Measurements from ENCODE around the gene CARD11.
"Not testable (repeated sequence)": the region's sequence is repeated elsewhere in the genome, so short reads cannot be mapped to it uniquely, and the experiment has no call there.

The CARD11 gene

GRCh38 chr7:3064067-3064466 lies 20.4 kb upstream of the CARD11 start:
- no peak for DNase-seq (ENCODE audit: low read depth)

- DNase-seq (ENCODE audit: low read depth), result peak; percentile 34
Measured at GRCh38 chr7:3063016-3063753, 19.5 kb upstream of the CARD11 start.

- no peak for DNase-seq (ENCODE audit: low read depth)
Measured at GRCh38 chr7:3057066-3057420, 13.4 kb upstream of the CARD11 start.

- DNase-seq (ENCODE audit: low read depth), result no peak
Measured at GRCh38 chr7:3056234-3057065, 12.8 kb upstream of the CARD11 start.

- DNase-seq (ENCODE audit: low read depth), result no peak
Measured at GRCh38 chr7:3055626-3056025, 12.0 kb upstream of the CARD11 start.

- peak; percentile 65 for DNase-seq (ENCODE audit: low read depth)
Measured at GRCh38 chr7:3042861-3043489, 692 bp downstream of the CARD11 start.

- DNase-seq (ENCODE audit: low read depth), result no peak
Measured at GRCh38 chr7:3041986-3042675, 1.5 kb downstream of the CARD11 start.

GRCh38 chr7:3039787-3040186 lies 3.9 kb downstream of the CARD11 start:
- DNase-seq (ENCODE audit: low read depth), result no peak

GRCh38 chr7:3038011-3038410 lies 5.7 kb downstream of the CARD11 start:
- not testable (repeated sequence) for DNase-seq (ENCODE audit: low read depth)

- DNase-seq (ENCODE audit: low read depth), result no peak
Measured at GRCh38 chr7:3037259-3037658, 6.4 kb downstream of the CARD11 start.

GRCh38 chr7:3034591-3035150 lies 9.0 kb downstream of the CARD11 start:
- no peak for DNase-seq (ENCODE audit: low read depth)

GRCh38 chr7:3033581-3033980 lies 10.1 kb downstream of the CARD11 start:
- DNase-seq (ENCODE audit: low read depth), result no peak

- no peak for DNase-seq (ENCODE audit: low read depth)
Measured at GRCh38 chr7:3033136-3033535, 10.5 kb downstream of the CARD11 start.

- no peak for DNase-seq (ENCODE audit: low read depth)
Measured at GRCh38 chr7:3032256-3032655, 11.4 kb downstream of the CARD11 start.

- DNase-seq (ENCODE audit: low read depth), result no peak
Measured at GRCh38 chr7:3029138-3029537, 14.5 kb downstream of the CARD11 start.

- DNase-seq (ENCODE audit: low read depth), result no peak
Measured at GRCh38 chr7:3028758-3029093, 14.9 kb downstream of the CARD11 start.

GRCh38 chr7:3028071-3028757 lies 15.5 kb downstream of the CARD11 start:
- DNase-seq (ENCODE audit: low read depth), result no peak

- no peak for DNase-seq (ENCODE audit: low read depth)
Measured at GRCh38 chr7:3027005-3027845, 16.4 kb downstream of the CARD11 start.

GRCh38 chr7:3025616-3026015 lies 18.1 kb downstream of the CARD11 start:
- no peak for DNase-seq (ENCODE audit: low read depth)

GRCh38 chr7:3021825-3022224 lies 21.8 kb downstream of the CARD11 start:
- no peak for DNase-seq (ENCODE audit: low read depth)

GRCh38 chr7:3021224-3021623 lies 22.4 kb downstream of the CARD11 start:
- not testable (repeated sequence) for DNase-seq (ENCODE audit: low read depth)

Data from T-helper 22 cell (primary cell).